Smooth muscle cell (in vitro differentiated cells): ENCODE data around the gene F10. TPM values are rescaled to one million over a fixed set of nuclear protein-coding genes. Genes with fewer than 3 reads are reported as not detected.

Experiments
- DNase-seq: peaks from one replicate; lab custom pipeline; 2025; ENCODE audit not compliant: unreplicated experiment; lab: John Stamatoyannopoulos, UW
- H2AFZ ChIP-seq: fragments of 200-600 bp; sonication (generic); 2 replicates; pipeline ENCODE4 v1.6.0; 2016; ENCODE audit warnings: antibody characterized with exemption, low read depth, mild to moderate bottlenecking
- H3F3A ChIP-seq: fragments of 200-600 bp; sonication (generic); 2 replicates; pipeline ENCODE4 v1.6.0; 2017; ENCODE audit warnings: antibody characterized with exemption, low read depth
- H3K27ac ChIP-seq: fragments of 200-600 bp; sonication (generic); 2 replicates; pipeline ENCODE4 v1.5.1; 2016; ENCODE audit warnings: low read depth, mild to moderate bottlenecking
- H3K27me3 ChIP-seq: fragments of 200-600 bp; sonication (generic); 2 replicates; pipeline ENCODE4 v1.6.1; 2016; ENCODE audit warnings: low read depth, mild to moderate bottlenecking
- H3K36me3 ChIP-seq: fragments of 200-600 bp; sonication (generic); 2 replicates; pipeline ENCODE4 v1.5.1; 2016; ENCODE audit warnings: low read depth
- H3K4me1 ChIP-seq: fragments of 200-600 bp; sonication (generic); 2 replicates; pipeline ENCODE4 v1.5.1; 2016; ENCODE audit warnings: low read depth
- H3K4me2 ChIP-seq: fragments of 200-600 bp; sonication (generic); 2 replicates; pipeline ENCODE4 v1.6.0; 2016; ENCODE audit warnings: mild to moderate bottlenecking
- H3K4me3 ChIP-seq: fragments of 200-600 bp; sonication (generic); 2 replicates; pipeline ENCODE4 v1.5.1; 2016; ENCODE audit warnings: mild to moderate bottlenecking
- H3K79me2 ChIP-seq: fragments of 200-600 bp; sonication (generic); 2 replicates; pipeline ENCODE4 v1.6.0; 2016; ENCODE audit warnings: low read depth, mild to moderate bottlenecking
- H3K9ac ChIP-seq: fragments of 200-600 bp; sonication (generic); 2 replicates; pipeline ENCODE4 v1.6.0; 2016; ENCODE audit warnings: low read depth
- H3K9me3 ChIP-seq: fragments of 200-600 bp; sonication (generic); replicated peaks from 2 replicates; pipeline ENCODE4 v1.5.1; 2016; ENCODE audit warnings: low read depth
- H4K20me1 ChIP-seq: fragments of 200-600 bp; sonication (generic); 2 replicates; pipeline ENCODE4 v1.6.0; 2016; ENCODE audit warnings: low read depth
- CTCF ChIP-seq: fragments of 200-600 bp; sonication (generic); IDR thresholded peaks from 2 replicates; pipeline ENCODE4 v1.5.1; 2017; ENCODE audit warnings: borderline replicate concordance, mild to moderate bottlenecking, antibody characterized with exemption; ENCODE audit not compliant: insufficient read depth, poor library complexity, severe bottlenecking
- WGBS: methylation state at CpG from one replicate; pipeline ENCODE4 v1.1.7; 2016; ENCODE audit warnings: low lambda C conversion rate; 5-methylcytosine and 5-hydroxymethylcytosine counted together
- polyA plus RNA-seq: library from polyadenylated mRNA; unstranded; fragments of >200 nt; fragmentation: Nextera tagmentation; extraction: Ambion mirVana; gene quantifications from 2 replicates; pipeline ENCODE4 v1.2.1, GENCODE V29; 2016
- total RNA-seq: library from RNA; depleted of rRNA; stranded (reverse); fragments of >200 nt; gene quantifications from 2 replicates; pipeline ENCODE4 v1.2.3, GENCODE V29; 2014

F10 gene
- total and polyA plus RNA-seq, 2 experiments from 2014 or later, result 17.1 to 43.7 TPM

GRCh38 chr13:113166681-113167080, 44.1 kb downstream of the F10 start:
- Histone ChIP-seq H4K20me1 (no peaks in the 10 kb centered on the region), H3K4me2 (no peak overlapping the region), H3K27me3 (peaks cover 8% of the 10 kb centered on the region), H3K79me2 (no peaks in the 10 kb centered on the region), H2AFZ (no peak overlapping the region), H3F3A (no peaks in the 10 kb centered on the region), H3K9me3 (no peaks in the 10 kb centered on the region), H3K4me1 (no peaks in the 10 kb centered on the region), H3K27ac (no peak overlapping the region), H3K4me3 (no peak overlapping the region), H3K36me3 (no peaks in the 10 kb centered on the region), H3K9ac (no peak overlapping the region)
- DNase-seq, result no peak
- WGBS, result 96% methylated on average over 5 of the region's 5 CpGs
- TF ChIP-seq CTCF, result no peak

GRCh38 chr13:113167155-113167554, 44.6 kb downstream of the F10 start:
- no peak for DNase-seq
- 96% methylated on average over 10 of the region's 10 CpGs for WGBS
- TF ChIP-seq CTCF, result no peak
- Histone ChIP-seq H3K27me3 (peaks cover 8% of the 10 kb centered on the region), H3F3A (no peaks in the 10 kb centered on the region), H4K20me1 (no peaks in the 10 kb centered on the region), H3K9ac (no peak overlapping the region), H2AFZ (no peak overlapping the region), H3K9me3 (no peaks in the 10 kb centered on the region), H3K4me1 (no peaks in the 10 kb centered on the region), H3K79me2 (no peaks in the 10 kb centered on the region), H3K4me2 (no peak overlapping the region), H3K27ac (no peak overlapping the region), H3K4me3 (no peak overlapping the region), H3K36me3 (no peaks in the 10 kb centered on the region)

GRCh38 chr13:113167575-113167974, 45.0 kb downstream of the F10 start:
- no peak for TF ChIP-seq CTCF
- no peak for DNase-seq
- Histone ChIP-seq H3K4me3 (no peak overlapping the region), H3K9me3 (no peaks in the 10 kb centered on the region), H3K9ac (no peak overlapping the region), H3K27ac (no peak overlapping the region), H4K20me1 (no peaks in the 10 kb centered on the region), H2AFZ (no peak overlapping the region), H3K4me2 (no peak overlapping the region), H3F3A (no peaks in the 10 kb centered on the region), H3K36me3 (no peaks in the 10 kb centered on the region), H3K27me3 (peaks cover 8% of the 10 kb centered on the region), H3K79me2 (no peaks in the 10 kb centered on the region), H3K4me1 (no peaks in the 10 kb centered on the region)
- over 99% methylated on average over 3 of the region's 3 CpGs for WGBS

GRCh38 chr13:113168211-113168610, 45.6 kb downstream of the F10 start:
- Histone ChIP-seq H3F3A (no peaks in the 10 kb centered on the region), H3K9ac (no peak overlapping the region), H2AFZ (no peak overlapping the region), H3K36me3 (no peaks in the 10 kb centered on the region), H3K9me3 (no peaks in the 10 kb centered on the region), H3K27me3 (peaks cover 2% of the 10 kb centered on the region), H3K4me2 (no peak overlapping the region), H3K79me2 (no peaks in the 10 kb centered on the region), H3K27ac (no peak overlapping the region), H3K4me3 (no peak overlapping the region), H3K4me1 (no peaks in the 10 kb centered on the region), H4K20me1 (no peaks in the 10 kb centered on the region)
- TF ChIP-seq CTCF, result no peak
- WGBS, result 92% methylated on average over 7 of the region's 7 CpGs
- DNase-seq, result no peak
